HepG2 (cell line): ENCODE data around the gene PALM2AKAP2. TPM values are rescaled to one million over a fixed set of nuclear protein-coding genes. Genes with fewer than 3 reads are reported as not detected.

Experiments
- BCL6 ChIP-seq: IDR thresholded peaks from 2 replicates; pipeline ENCODE4 v1.6.1; 2016; ENCODE audit warnings: missing genetic modification reagents, missing compliant biosample characterization
- CBX1 ChIP-seq: IDR thresholded peaks from one replicate; pipeline ENCODE4 v1.6.1; 2016; ENCODE audit warnings: antibody characterized with exemption, low read depth
- ETV5 ChIP-seq: IDR thresholded peaks from 2 replicates; pipeline ENCODE4 v1.6.1; 2018; ENCODE audit warnings: missing biosample characterization, missing genetic modification reagents, inconsistent platforms, borderline replicate concordance
- GZF1 ChIP-seq: sonication (generic); formaldehyde crosslinking; IDR thresholded peaks from 2 replicates; pipeline ENCODE4 v1.5.1; 2020; ENCODE audit warnings: mild to moderate bottlenecking, missing genetic modification reagents
- HOXA9 ChIP-seq: sonication (generic); formaldehyde crosslinking; IDR thresholded peaks from 2 replicates; pipeline ENCODE4 v1.8.1; 2022; ENCODE audit warnings: missing genetic modification reagents, mild to moderate bottlenecking, moderate library complexity, borderline replicate concordance
- JUNB ChIP-seq: sonication (generic); formaldehyde crosslinking; IDR thresholded peaks from 2 replicates; pipeline ENCODE4 v1.8.0; 2022; ENCODE audit warnings: missing genetic modification reagents, mild to moderate bottlenecking, borderline replicate concordance
- PHF21A ChIP-seq: sonication (generic); formaldehyde crosslinking; IDR thresholded peaks from 2 replicates; pipeline ENCODE4 v1.5.0; 2020; ENCODE audit warnings: mild to moderate bottlenecking, missing genetic modification reagents
- SAP130 ChIP-seq: IDR thresholded peaks from 2 replicates; pipeline ENCODE4 v1.6.1; 2016; ENCODE audit warnings: low read depth
- TBX3 ChIP-seq: fragments of 450-650 bp; IDR thresholded peaks from 2 replicates; pipeline ENCODE4 v1.6.1; 2017; ENCODE audit warnings: antibody characterized with exemption, mild to moderate bottlenecking, inconsistent platforms, borderline replicate concordance
- ZFP90 ChIP-seq: sonication (generic); formaldehyde crosslinking; IDR thresholded peaks from 2 replicates; pipeline ENCODE4 v1.8.0; 2022; ENCODE audit warnings: missing genetic modification reagents, mild to moderate bottlenecking, inconsistent platforms, borderline replicate concordance
- ZMYM3 ChIP-seq: sonication (generic); formaldehyde crosslinking; IDR thresholded peaks from 2 replicates; pipeline ENCODE4 v1.5.1; 2020; ENCODE audit warnings: mild to moderate bottlenecking, missing genetic modification reagents
- ZNF121 ChIP-seq: sonication (generic); formaldehyde crosslinking; IDR thresholded peaks from 2 replicates; pipeline ENCODE4 v1.5.0; 2020; ENCODE audit warnings: mild to moderate bottlenecking, missing genetic modification reagents
- ZNF143 ChIP-seq: sonication (generic); formaldehyde crosslinking; IDR thresholded peaks from 2 replicates; pipeline ENCODE4 v1.4.0; 2020; ENCODE audit warnings: missing genetic modification reagents
- ZNF337 ChIP-seq: sonication (generic); formaldehyde crosslinking; IDR thresholded peaks from 2 replicates; pipeline ENCODE4 v1.5.1; 2020; ENCODE audit warnings: missing genetic modification reagents, low read depth, mild to moderate bottlenecking, borderline replicate concordance
- ZNF615 ChIP-seq: sonication (generic); formaldehyde crosslinking; IDR thresholded peaks from 2 replicates; pipeline ENCODE4 v1.5.0; 2020; ENCODE audit warnings: mild to moderate bottlenecking, missing genetic modification reagents, borderline replicate concordance
- ZNF780A ChIP-seq: sonication (generic); formaldehyde crosslinking; IDR thresholded peaks from 2 replicates; pipeline ENCODE4 v1.8.0; 2022; ENCODE audit warnings: mild to moderate bottlenecking, missing genetic modification reagents, moderate library complexity
- polyA plus RNA-seq, 8 experiments: library from polyadenylated mRNA; depleted of rRNA in 3 of 8; stranded (reverse) in 7 of 8; unstranded in 1 of 8; fragments of >200 nt; fragmentation: Illumina TruSeq in 4 of 8; extraction: Trizol in 4 of 8; gene quantifications; 2 replicates each; pipeline versions ENCODE4 v1.2.1 to v1.2.3, GENCODE V29; 2011 to 2016; ENCODE audit warnings: low read depth in 4 of 8, missing spikeins in 1 of 8, mixed read lengths in 1 of 8; ENCODE audit not compliant: insufficient read depth in 1 of 8
- total RNA-seq, 5 experiments: library from RNA; depleted of rRNA; stranded (reverse); fragments of >200 nt; fragmentation: Illumina TruSeq; extraction: Trizol; gene quantifications; 2 replicates each; pipeline ENCODE4 v1.2.3, GENCODE V29; 2016; ENCODE audit warnings: low read depth in 1 of 5
- TF ChIP-seq, protein P1 (sequence below): sonication (generic); formaldehyde crosslinking; IDR thresholded peaks from 2 replicates; pipeline ENCODE4 v1.4.0; 2020; ENCODE audit warnings: missing genetic modification reagents
- TF ChIP-seq, protein P2 (sequence below): IDR thresholded peaks from 2 replicates; pipeline ENCODE4 v1.6.1; 2016; ENCODE audit warnings: low read depth, borderline replicate concordance
- TF ChIP-seq, protein P3 (sequence below): IDR thresholded peaks from 2 replicates; pipeline ENCODE4 v1.4.0; 2020; ENCODE audit warnings: mild to moderate bottlenecking, missing genetic modification reagents
- TF ChIP-seq, protein P4 (sequence below): sonication (generic); formaldehyde crosslinking; conservative IDR thresholded peaks from 2 replicates; pipeline ENCODE4 v1.4.0; 2020; ENCODE audit warnings: mild to moderate bottlenecking, missing genetic modification reagents, moderate library complexity

The PALM2AKAP2 gene
- total and polyA plus RNA-seq, 2 of the 13 experiments (the other 11 are each of a cell fraction or from before 2014, with no cell fraction given), result 0.25 to 1.8 TPM

DNA sequence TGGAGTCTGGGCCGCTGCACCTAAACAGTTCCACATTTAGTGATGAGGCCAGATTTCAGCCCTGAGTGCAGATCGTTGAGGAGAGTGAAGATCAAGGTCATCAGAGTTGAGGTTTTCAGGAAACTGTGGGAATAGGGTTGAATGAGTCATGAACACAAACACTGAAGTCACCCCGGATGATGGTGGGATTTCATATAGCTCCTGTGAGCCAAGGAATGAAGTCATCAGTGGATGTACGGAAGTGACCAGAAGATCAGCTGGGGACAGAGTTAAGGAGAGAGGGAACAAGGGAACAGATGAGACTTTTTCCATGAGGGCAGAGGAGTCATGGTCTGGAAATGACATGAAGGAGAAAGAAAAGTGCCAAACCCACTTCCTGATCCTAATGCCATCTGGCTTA lies 36.5 kb downstream of the PALM2AKAP2 start (continued):
- TF ChIP-seq, protein P1, sequence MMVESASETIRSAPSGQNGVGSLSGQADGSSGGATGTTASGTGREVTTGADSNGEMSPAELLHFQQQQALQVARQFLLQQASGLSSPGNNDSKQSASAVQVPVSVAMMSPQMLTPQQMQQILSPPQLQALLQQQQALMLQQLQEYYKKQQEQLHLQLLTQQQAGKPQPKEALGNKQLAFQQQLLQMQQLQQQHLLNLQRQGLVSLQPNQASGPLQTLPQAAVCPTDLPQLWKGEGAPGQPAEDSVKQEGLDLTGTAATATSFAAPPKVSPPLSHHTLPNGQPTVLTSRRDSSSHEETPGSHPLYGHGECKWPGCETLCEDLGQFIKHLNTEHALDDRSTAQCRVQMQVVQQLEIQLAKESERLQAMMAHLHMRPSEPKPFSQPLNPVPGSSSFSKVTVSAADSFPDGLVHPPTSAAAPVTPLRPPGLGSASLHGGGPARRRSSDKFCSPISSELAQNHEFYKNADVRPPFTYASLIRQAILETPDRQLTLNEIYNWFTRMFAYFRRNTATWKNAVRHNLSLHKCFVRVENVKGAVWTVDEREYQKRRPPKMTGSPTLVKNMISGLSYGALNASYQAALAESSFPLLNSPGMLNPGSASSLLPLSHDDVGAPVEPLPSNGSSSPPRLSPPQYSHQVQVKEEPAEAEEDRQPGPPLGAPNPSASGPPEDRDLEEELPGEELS (CRISPR knock-in tag), result 0 out of 2 replicates have a peak, but pooled peaks have one; percentile 24
- TF ChIP-seq HOXA9 (CRISPR knock-in tag) (no peak), BCL6 (peak; percentile 91), JUNB (CRISPR knock-in tag) (peak; percentile 75; the same call in 1 of the 2 replicates), ZFP90 (CRISPR knock-in tag) (no peak), PHF21A (CRISPR knock-in tag) (peak; percentile 44; the same call in 1 of the 2 replicates), ZMYM3 (CRISPR knock-in tag) (0 out of 2 replicates have a peak, but pooled peaks have one; percentile 31), CBX1 (no peak), ZNF121 (CRISPR knock-in tag) (no peak), ZNF337 (CRISPR knock-in tag) (no peak), ZNF780A (CRISPR knock-in tag) (no peak), SAP130 (CRISPR knock-in tag) (peak; percentile 47), ZNF615 (no peak), GZF1 (CRISPR knock-in tag) (no peak), ZNF143 (CRISPR knock-in tag) (no peak), TBX3 (no peak), ETV5 (CRISPR knock-in tag) (peak; percentile 89; the same call in 1 of the 2 replicates)
- TF ChIP-seq, protein P2, sequence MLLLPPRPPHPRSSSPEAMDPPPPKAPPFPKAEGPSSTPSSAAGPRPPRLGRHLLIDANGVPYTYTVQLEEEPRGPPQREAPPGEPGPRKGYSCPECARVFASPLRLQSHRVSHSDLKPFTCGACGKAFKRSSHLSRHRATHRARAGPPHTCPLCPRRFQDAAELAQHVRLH (CRISPR knock-in tag), result 0 out of 2 replicates have a peak, but pooled peaks have one; percentile 31
- TF ChIP-seq, protein P3, sequence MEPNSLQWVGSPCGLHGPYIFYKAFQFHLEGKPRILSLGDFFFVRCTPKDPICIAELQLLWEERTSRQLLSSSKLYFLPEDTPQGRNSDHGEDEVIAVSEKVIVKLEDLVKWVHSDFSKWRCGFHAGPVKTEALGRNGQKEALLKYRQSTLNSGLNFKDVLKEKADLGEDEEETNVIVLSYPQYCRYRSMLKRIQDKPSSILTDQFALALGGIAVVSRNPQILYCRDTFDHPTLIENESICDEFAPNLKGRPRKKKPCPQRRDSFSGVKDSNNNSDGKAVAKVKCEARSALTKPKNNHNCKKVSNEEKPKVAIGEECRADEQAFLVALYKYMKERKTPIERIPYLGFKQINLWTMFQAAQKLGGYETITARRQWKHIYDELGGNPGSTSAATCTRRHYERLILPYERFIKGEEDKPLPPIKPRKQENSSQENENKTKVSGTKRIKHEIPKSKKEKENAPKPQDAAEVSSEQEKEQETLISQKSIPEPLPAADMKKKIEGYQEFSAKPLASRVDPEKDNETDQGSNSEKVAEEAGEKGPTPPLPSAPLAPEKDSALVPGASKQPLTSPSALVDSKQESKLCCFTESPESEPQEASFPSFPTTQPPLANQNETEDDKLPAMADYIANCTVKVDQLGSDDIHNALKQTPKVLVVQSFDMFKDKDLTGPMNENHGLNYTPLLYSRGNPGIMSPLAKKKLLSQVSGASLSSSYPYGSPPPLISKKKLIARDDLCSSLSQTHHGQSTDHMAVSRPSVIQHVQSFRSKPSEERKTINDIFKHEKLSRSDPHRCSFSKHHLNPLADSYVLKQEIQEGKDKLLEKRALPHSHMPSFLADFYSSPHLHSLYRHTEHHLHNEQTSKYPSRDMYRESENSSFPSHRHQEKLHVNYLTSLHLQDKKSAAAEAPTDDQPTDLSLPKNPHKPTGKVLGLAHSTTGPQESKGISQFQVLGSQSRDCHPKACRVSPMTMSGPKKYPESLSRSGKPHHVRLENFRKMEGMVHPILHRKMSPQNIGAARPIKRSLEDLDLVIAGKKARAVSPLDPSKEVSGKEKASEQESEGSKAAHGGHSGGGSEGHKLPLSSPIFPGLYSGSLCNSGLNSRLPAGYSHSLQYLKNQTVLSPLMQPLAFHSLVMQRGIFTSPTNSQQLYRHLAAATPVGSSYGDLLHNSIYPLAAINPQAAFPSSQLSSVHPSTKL (CRISPR knock-in tag), result peak; percentile 86
- TF ChIP-seq, protein P4, sequence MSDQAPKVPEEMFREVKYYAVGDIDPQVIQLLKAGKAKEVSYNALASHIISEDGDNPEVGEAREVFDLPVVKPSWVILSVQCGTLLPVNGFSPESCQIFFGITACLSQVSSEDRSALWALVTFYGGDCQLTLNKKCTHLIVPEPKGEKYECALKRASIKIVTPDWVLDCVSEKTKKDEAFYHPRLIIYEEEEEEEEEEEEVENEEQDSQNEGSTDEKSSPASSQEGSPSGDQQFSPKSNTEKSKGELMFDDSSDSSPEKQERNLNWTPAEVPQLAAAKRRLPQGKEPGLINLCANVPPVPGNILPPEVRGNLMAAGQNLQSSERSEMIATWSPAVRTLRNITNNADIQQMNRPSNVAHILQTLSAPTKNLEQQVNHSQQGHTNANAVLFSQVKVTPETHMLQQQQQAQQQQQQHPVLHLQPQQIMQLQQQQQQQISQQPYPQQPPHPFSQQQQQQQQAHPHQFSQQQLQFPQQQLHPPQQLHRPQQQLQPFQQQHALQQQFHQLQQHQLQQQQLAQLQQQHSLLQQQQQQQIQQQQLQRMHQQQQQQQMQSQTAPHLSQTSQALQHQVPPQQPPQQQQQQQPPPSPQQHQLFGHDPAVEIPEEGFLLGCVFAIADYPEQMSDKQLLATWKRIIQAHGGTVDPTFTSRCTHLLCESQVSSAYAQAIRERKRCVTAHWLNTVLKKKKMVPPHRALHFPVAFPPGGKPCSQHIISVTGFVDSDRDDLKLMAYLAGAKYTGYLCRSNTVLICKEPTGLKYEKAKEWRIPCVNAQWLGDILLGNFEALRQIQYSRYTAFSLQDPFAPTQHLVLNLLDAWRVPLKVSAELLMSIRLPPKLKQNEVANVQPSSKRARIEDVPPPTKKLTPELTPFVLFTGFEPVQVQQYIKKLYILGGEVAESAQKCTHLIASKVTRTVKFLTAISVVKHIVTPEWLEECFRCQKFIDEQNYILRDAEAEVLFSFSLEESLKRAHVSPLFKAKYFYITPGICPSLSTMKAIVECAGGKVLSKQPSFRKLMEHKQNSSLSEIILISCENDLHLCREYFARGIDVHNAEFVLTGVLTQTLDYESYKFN (CRISPR knock-in tag), result peak; percentile 54
